ENCODE measurements around the gene CDC42BPB.

- no peak for TF ChIP-seq POLR2A (IDR thresholded peaks at IDR 0.05)
- TF ChIP-seq, protein P1, sequence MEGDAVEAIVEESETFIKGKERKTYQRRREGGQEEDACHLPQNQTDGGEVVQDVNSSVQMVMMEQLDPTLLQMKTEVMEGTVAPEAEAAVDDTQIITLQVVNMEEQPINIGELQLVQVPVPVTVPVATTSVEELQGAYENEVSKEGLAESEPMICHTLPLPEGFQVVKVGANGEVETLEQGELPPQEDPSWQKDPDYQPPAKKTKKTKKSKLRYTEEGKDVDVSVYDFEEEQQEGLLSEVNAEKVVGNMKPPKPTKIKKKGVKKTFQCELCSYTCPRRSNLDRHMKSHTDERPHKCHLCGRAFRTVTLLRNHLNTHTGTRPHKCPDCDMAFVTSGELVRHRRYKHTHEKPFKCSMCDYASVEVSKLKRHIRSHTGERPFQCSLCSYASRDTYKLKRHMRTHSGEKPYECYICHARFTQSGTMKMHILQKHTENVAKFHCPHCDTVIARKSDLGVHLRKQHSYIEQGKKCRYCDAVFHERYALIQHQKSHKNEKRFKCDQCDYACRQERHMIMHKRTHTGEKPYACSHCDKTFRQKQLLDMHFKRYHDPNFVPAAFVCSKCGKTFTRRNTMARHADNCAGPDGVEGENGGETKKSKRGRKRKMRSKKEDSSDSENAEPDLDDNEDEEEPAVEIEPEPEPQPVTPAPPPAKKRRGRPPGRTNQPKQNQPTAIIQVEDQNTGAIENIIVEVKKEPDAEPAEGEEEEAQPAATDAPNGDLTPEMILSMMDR (IDR thresholded peaks at IDR 0.05), result no peak
These were observed 33.2 kb upstream of the CDC42BPB start for GRCh38 chr14:103090481-103091020.
